SK-MEL-5 (cell line): Measurements from ENCODE around the gene MAP3K6. TPM values are rescaled to one million over a fixed set of nuclear protein-coding genes. Genes with fewer than 3 reads are reported as not detected.

ENCODE experiments used
- DNase-seq: peaks from one replicate; pipeline ENCODE4 v3.0.0-alpha.2; 2016; ENCODE audit warnings: low read depth, low spot score
- in situ Hi-C: cut with HindIII; loops from 2 replicates; pipeline ENCODE4 v1.10.0; 2016; ENCODE audit warnings: low sequenced_read_pairs, high pct_unique_total_duplicates, low pct_unique_long_range_greater_than_20kb
- small RNA-seq, 2 experiments: library from RNA; depleted of rRNA; stranded (forward); fragments of <200 nt; gene quantifications; one replicate each; pipeline ENCODE3, GENCODE V24; 2014
- total RNA-seq: library from RNA; depleted of rRNA; stranded (reverse); fragments of >200 nt; shearing (Covaris generic); gene quantifications from 2 replicates; pipeline ENCODE4 v1.2.3, GENCODE V29; 2014; rRNA removed

The MAP3K6 gene
- total RNA-seq, 1 experiment from 2014 or later = 5.5 TPM

- in situ Hi-C loops = no loop called here
- DNase-seq = no peak
Observed at GRCh38 chr1:27325286-27325685, 41.5 kb downstream of the MAP3K6 start.

- no peak for DNase-seq
- in situ Hi-C loops = no loop called here
Observed at GRCh38 chr1:27322569-27323240, 44.1 kb downstream of the MAP3K6 start.

GRCh38 chr1:27321813-27322568 lies 44.8 kb downstream of the MAP3K6 start, which contains the start of gene TMEM222:
Gene TMEM222 (plus strand): TSS chr1:27322163. CDS start chr1:27322198, 35 bp downstream.
- in situ Hi-C loops = no loop called here
- peak; percentile 95 for DNase-seq

GRCh38 chr1:27318596-27318995 lies 48.2 kb downstream of the MAP3K6 start:
- in situ Hi-C loops = no loop called here
- DNase-seq = no peak

GRCh38 chr1:27318136-27318535 lies 48.6 kb downstream of the MAP3K6 start:
- in situ Hi-C loops = no loop called here
- no peak for DNase-seq

GRCh38 chr1:27316860-27317259 lies 49.9 kb downstream of the MAP3K6 start:
- no peak for DNase-seq
- in situ Hi-C loops = no loop called here

- in situ Hi-C loops = no loop called here
Observed at GRCh38 chr1:27314737-27315136, 52.0 kb downstream of the MAP3K6 start.

GRCh38 chr1:27314169-27314568 lies 52.6 kb downstream of the MAP3K6 start:
- DNase-seq = no peak
- in situ Hi-C loops = no loop called here

More at GRCh38 chr1:27314737-27315136, 52.0 kb downstream of the MAP3K6 start:
- no peak for DNase-seq

GRCh38 chr1:27307874-27308598 lies 58.7 kb downstream of the MAP3K6 start:
- in situ Hi-C loops = no loop called here
- DNase-seq = no peak

- in situ Hi-C loops = no loop called here
- DNase-seq = peak; percentile 43
Observed at GRCh38 chr1:27306892-27307761, 59.6 kb downstream of the MAP3K6 start.

- in situ Hi-C loops = no loop called here
- no peak for DNase-seq
Observed at GRCh38 chr1:27306071-27306470, 60.7 kb downstream of the MAP3K6 start.

Small RNA genes lying within 50 kb of the gene (small RNA-seq; reads per million reads assigned to genes)
- gene RNU6-48P = 0 reads per million in 2 experiments

Other genes starting within 250 kb of the MAP3K6 start
- gene SLC9A1, start 211.8 kb downstream of the MAP3K6 start, total RNA-seq = 1.7 and 2.4 TPM in 2 replicates
- gene WDTC1, start 132.3 kb downstream of the MAP3K6 start, total RNA-seq = 9.0 and 10.2 TPM in 2 replicates
- 38.0 and 38.1 TPM in 2 replicates for gene TMEM222, start 44.8 kb downstream of the MAP3K6 start, total RNA-seq
- not detected in 2 replicates for gene SYTL1, start 24.9 kb downstream of the MAP3K6 start, total RNA-seq
- gene FCN3, start 7.9 kb upstream of the MAP3K6 start, total RNA-seq = not detected in 2 replicates
- gene CD164L2, start 16.4 kb upstream of the MAP3K6 start, total RNA-seq = not detected in 2 replicates
- 1.7 and 2.1 TPM in 2 replicates for gene GPR3, start 25.7 kb upstream of the MAP3K6 start, total RNA-seq
- gene WASF2, start 123.2 kb upstream of the MAP3K6 start, total RNA-seq = 9.7 and 11.0 TPM in 2 replicates
- gene AHDC1, start 237.2 kb upstream of the MAP3K6 start, total RNA-seq = 4.4 TPM in 2 replicates